SU-DHL-6 (cell line): ENCODE data around the gene USP10.
A peak's percentile ranks its signal among the peaks of the same experiment; 100 is the strongest.

Source experiments
- H2AFZ ChIP-seq: fragments of 200-600 bp; sonication (generic); 2 replicates; pipeline ENCODE4 v1.6.1; 2014; ENCODE audit warnings: low read depth, mild to moderate bottlenecking, moderate library complexity, mixed read lengths, antibody characterized with exemption, low read length; ENCODE audit not compliant: severe bottlenecking
- H3F3A ChIP-seq: fragments of 200-600 bp; shearing (Covaris generic); 2 replicates; pipeline ENCODE4 v1.6.0; 2016; ENCODE audit warnings: antibody characterized with exemption, mild to moderate bottlenecking; ENCODE audit not compliant: insufficient read depth
- H3K27ac ChIP-seq: fragments of 200-600 bp; sonication (generic); 2 replicates; pipeline ENCODE4 v1.5.1; 2016; ENCODE audit warnings: low read depth, mild to moderate bottlenecking, low read length, moderate library complexity, mixed read lengths
- H3K27me3 ChIP-seq: fragments of 200-600 bp; sonication (generic), shearing (Covaris generic); 2 replicates; pipeline ENCODE4 v1.6.0; 2014; ENCODE audit warnings: mild to moderate bottlenecking, low read length
- H3K36me3 ChIP-seq: fragments of 200-600 bp; sonication (generic); 2 replicates; pipeline ENCODE4 v1.6.1; 2014; ENCODE audit warnings: mild to moderate bottlenecking, low read length, mixed read lengths
- H3K4me2 ChIP-seq: fragments of 300-600, 200-600 bp; shearing (Covaris generic), sonication (generic); 2 replicates; pipeline ENCODE4 v1.6.0; 2014; ENCODE audit warnings: low read length, low read depth, mild to moderate bottlenecking; ENCODE audit not compliant: poor library complexity, severe bottlenecking
- H3K4me3 ChIP-seq: fragments of 200-600 bp; sonication (generic); 2 replicates; pipeline ENCODE4 v1.5.1; 2014; ENCODE audit warnings: antibody characterized with exemption, low read length, mild to moderate bottlenecking, mixed read lengths; ENCODE audit not compliant: insufficient read depth, poor library complexity, severe bottlenecking
- H3K79me2 ChIP-seq: fragments of 200-600 bp; sonication (generic); 2 replicates; pipeline ENCODE4 v1.6.1; 2014; ENCODE audit warnings: mild to moderate bottlenecking, low read length, moderate library complexity; ENCODE audit not compliant: insufficient read depth
- H3K9ac ChIP-seq: fragments of 200-600 bp; sonication (generic); 2 replicates; pipeline ENCODE4 v1.7.0; 2014; ENCODE audit warnings: mild to moderate bottlenecking, low read length
- H3K9me2 ChIP-seq: fragments of 200-600 bp; sonication (generic); replicated peaks from 2 replicates; pipeline ENCODE4 v1.6.1; 2014; ENCODE audit warnings: low read length; ENCODE audit not compliant: insufficient read depth
- H3K9me3 ChIP-seq: fragments of 200-600 bp; sonication (generic); 2 replicates; pipeline ENCODE4 v1.6.1; 2014; ENCODE audit warnings: low read length, mixed read lengths; ENCODE audit not compliant: insufficient read depth
- H4K20me1 ChIP-seq: fragments of 200-600 bp; sonication (generic); 2 replicates; pipeline ENCODE4 v1.6.1; 2014; ENCODE audit warnings: low read depth, mild to moderate bottlenecking, antibody characterized with exemption, low read length, moderate library complexity, mixed read lengths
- CTCF ChIP-seq: fragments of 200-600 bp; sonication (generic); IDR thresholded peaks from one replicate; pipeline ENCODE4 v1.5.1; 2017; ENCODE audit warnings: antibody characterized with exemption, mild to moderate bottlenecking, low read length, moderate library complexity; ENCODE audit not compliant: insufficient read depth, poor library complexity, severe bottlenecking
- EZH2phosphoT487 ChIP-seq: fragments of 200-600 bp; sonication (generic), shearing (Covaris generic); conservative IDR thresholded peaks from 2 replicates; pipeline ENCODE4 v1.6.1; 2018; ENCODE audit warnings: mild to moderate bottlenecking, antibody characterized with exemption, low read length, moderate library complexity, mixed read lengths

The USP10 gene

GRCh38 chr16:84726079-84726668 lies 26.4 kb downstream of the USP10 start:
- Histone ChIP-seq H2AFZ (no peak overlapping the region), H3K9ac (peak overlapping the region; percentile 48), H3K27me3 (no peaks in the 10 kb centered on the region), H3K4me2 (peak overlapping the region; percentile 64), H3K36me3 (no peaks in the 10 kb centered on the region), H3F3A (peaks cover 60% of the 10 kb centered on the region), H4K20me1 (peaks cover 22% of the 10 kb centered on the region), H3K79me2 (peaks cover 99% of the 10 kb centered on the region), H3K9me3 (no peaks in the 10 kb centered on the region), H3K27ac (peak overlapping the region; percentile 64), H3K9me2 (no peaks in the 10 kb centered on the region), H3K4me3 (peak overlapping the region; percentile 28)
- TF ChIP-seq CTCF: peak; percentile 97
- TF ChIP-seq EZH2phosphoT487: no peak

- H3K9ac ChIP-seq: peak overlapping the region; percentile 48
Observed at GRCh38 chr16:84726669-84727467, 27.1 kb downstream of the USP10 start.

GRCh38 chr16:84728853-84729424 lies 29.1 kb downstream of the USP10 start:
- peaks cover 28% of the 10 kb centered on the region for H4K20me1 ChIP-seq

More at GRCh38 chr16:84726669-84727467, 27.1 kb downstream of the USP10 start:
- no peaks in the 10 kb centered on the region for H3K36me3 ChIP-seq
- peak overlapping the region; percentile 64 for H3K27ac ChIP-seq
- no peak overlapping the region for H3K4me3 ChIP-seq
- no peaks in the 10 kb centered on the region for H3K9me2 ChIP-seq
- peaks cover 99% of the 10 kb centered on the region for H3K79me2 ChIP-seq
- peaks cover 25% of the 10 kb centered on the region for H4K20me1 ChIP-seq
- no peaks in the 10 kb centered on the region for H3K27me3 ChIP-seq
- H3K9me3 ChIP-seq: no peaks in the 10 kb centered on the region
- H3K4me2 ChIP-seq: peak overlapping the region; percentile 64
- no peak for TF ChIP-seq EZH2phosphoT487
- no peak for TF ChIP-seq CTCF
- peaks cover 66% of the 10 kb centered on the region for H3F3A ChIP-seq
- H2AFZ ChIP-seq: no peak overlapping the region

More at GRCh38 chr16:84728853-84729424, 29.1 kb downstream of the USP10 start:
- Histone ChIP-seq H2AFZ (no peak overlapping the region), H3K9me2 (no peaks in the 10 kb centered on the region), H3K36me3 (peaks cover 10% of the 10 kb centered on the region; the same call in 1 of the 2 replicates), H3K79me2 (peaks cover 100% of the 10 kb centered on the region), H3K4me2 (peak overlapping the region; percentile 95), H3K27ac (no peak overlapping the region), H3K9me3 (no peaks in the 10 kb centered on the region), H3F3A (peaks cover 66% of the 10 kb centered on the region), H3K27me3 (no peaks in the 10 kb centered on the region), H3K9ac (no peak overlapping the region), H3K4me3 (no peak overlapping the region)
- TF ChIP-seq EZH2phosphoT487: no peak
- TF ChIP-seq CTCF: no peak
